GM18868 (cell line): ENCODE data around the gene LGALS7B.
"Not testable (repeated sequence)": the region's sequence is repeated elsewhere in the genome, so short reads cannot be mapped to it uniquely, and the experiment has no call there.

ENCODE experiments used
- ATAC-seq: cut with Tn5 transposase; IDR thresholded peaks from one replicate; pipeline ENCODE4 v1.9.1; 2021; ENCODE audit warnings: mild to moderate bottlenecking, moderate library complexity; ENCODE audit not compliant: unreplicated experiment

LGALS7B gene

GRCh38 chr19:38788478-38789243 lies at the start of gene LGALS7B:
Gene LGALS7B, plus strand, starts transcription at chr19:38789200. Its CDS starts 27 bp downstream, at chr19:38789227.
- no peak for ATAC-seq

GRCh38 chr19:38739440-38740256 lies 49.4 kb upstream of the LGALS7B start:
- no peak for ATAC-seq

GRCh38 chr19:38740257-38740592 lies 48.8 kb upstream of the LGALS7B start:
- ATAC-seq, result no peak

GRCh38 chr19:38740932-38741331 lies 48.1 kb upstream of the LGALS7B start:
- no peak for ATAC-seq

- no peak for ATAC-seq
These were observed 47.3 kb upstream of the LGALS7B start for GRCh38 chr19:38741670-38742069.

GRCh38 chr19:38742296-38742695 lies 46.7 kb upstream of the LGALS7B start:
- ATAC-seq, result no peak

GRCh38 chr19:38742906-38743305 lies 46.1 kb upstream of the LGALS7B start:
- ATAC-seq, result no peak

- no peak for ATAC-seq
These were observed 45.4 kb upstream of the LGALS7B start for GRCh38 chr19:38743394-38744297.

GRCh38 chr19:38744298-38744681 lies 44.7 kb upstream of the LGALS7B start, which contains the start of gene CAPN12:
Gene CAPN12, minus strand, starts transcription at chr19:38744474. Its CDS starts 309 bp downstream, at chr19:38744165.
- no peak for ATAC-seq

GRCh38 chr19:38744874-38745273 lies 44.1 kb upstream of the LGALS7B start:
- ATAC-seq, result no peak

GRCh38 chr19:38745316-38745715 lies 43.7 kb upstream of the LGALS7B start:
- ATAC-seq, result no peak

GRCh38 chr19:38753783-38754182 lies 35.2 kb upstream of the LGALS7B start:
- ATAC-seq, result not testable (repeated sequence)

- ATAC-seq, result not testable (repeated sequence)
These were observed 34.8 kb upstream of the LGALS7B start for GRCh38 chr19:38754196-38754595.

- ATAC-seq, result no peak
These were observed 29.4 kb upstream of the LGALS7B start for GRCh38 chr19:38759590-38760003.

GRCh38 chr19:38760805-38761517 lies 28.0 kb upstream of the LGALS7B start:
- ATAC-seq, result not testable (repeated sequence)

- not testable (repeated sequence) for ATAC-seq
These were observed 27.1 kb upstream of the LGALS7B start for GRCh38 chr19:38761884-38762389.

GRCh38 chr19:38763795-38764220 lies 25.2 kb upstream of the LGALS7B start:
- ATAC-seq, result no peak

- no peak for ATAC-seq
These were observed 23.8 kb upstream of the LGALS7B start for GRCh38 chr19:38765214-38765613.

- ATAC-seq, result no peak
These were observed 22.5 kb upstream of the LGALS7B start for GRCh38 chr19:38766276-38767047.
